ENCODE data around the gene FYN. TPM values are rescaled to one million over a fixed set of nuclear protein-coding genes. Genes with fewer than 3 reads are reported as not detected.

The FYN gene
- polyA plus RNA-seq, 4 donors: 17.9 to 33.8 (median 24.8) TPM

- no peaks in the 10 kb centered on the region for H3K36me3 ChIP-seq (ENCODE audit: control insufficient read depth in 3 of 3, insufficient read depth in 2 of 3, low read depth in 1 of 3, low read length in 3 of 3)
- FAIRE-seq (no peak), DNase-seq (no peak)
- no peaks in the 10 kb centered on the region for H3K27me3 ChIP-seq (ENCODE audit: control insufficient read depth in 3 of 3, insufficient read depth in 3 of 3, low read length in 3 of 3)
- peak overlapping the region in 1 of 3 donors; percentile 19 for H3K27ac ChIP-seq (ENCODE audit: low read depth in 1 of 3, low read length in 2 of 3)
- H3K4me1 ChIP-seq (ENCODE audit: control insufficient read depth in 3 of 3, insufficient read depth in 2 of 3, low read depth in 1 of 3, low read length in 2 of 3): no peaks in the 10 kb centered on the region
- no peak overlapping the region for H3K4me3 ChIP-seq (ENCODE audit: low read depth in 1 of 3, low read length in 3 of 3)
- 33 to 62% (median 60%) methylated on average over 1 of the region's 1 CpG for WGBS, 3 donors
- H3K9me3 ChIP-seq (ENCODE audit: control insufficient read depth in 2 of 2, insufficient read depth in 1 of 2, low read depth in 1 of 2, low read length in 1 of 2): no peaks in the 10 kb centered on the region
These were observed 127.6 kb downstream of the FYN start for GRCh38 chr6:111745636-111746035.

GRCh38 chr6:111745186-111745585 is 128.1 kb downstream of the FYN start:
- Histone ChIP-seq H3K36me3 (ENCODE audit: control insufficient read depth in 3 of 3, insufficient read depth in 2 of 3, low read depth in 1 of 3, low read length in 3 of 3) (no peaks in the 10 kb centered on the region), H3K27me3 (ENCODE audit: control insufficient read depth in 3 of 3, insufficient read depth in 3 of 3, low read length in 3 of 3) (no peaks in the 10 kb centered on the region), H3K4me1 (ENCODE audit: control insufficient read depth in 3 of 3, insufficient read depth in 2 of 3, low read depth in 1 of 3, low read length in 2 of 3) (no peaks in the 10 kb centered on the region), H3K4me3 (ENCODE audit: low read depth in 1 of 3, low read length in 3 of 3) (no peak overlapping the region), H3K27ac (ENCODE audit: low read depth in 1 of 3, low read length in 2 of 3) (no peak overlapping the region), H3K9me3 (ENCODE audit: control insufficient read depth in 2 of 2, insufficient read depth in 1 of 2, low read depth in 1 of 2, low read length in 1 of 2) (no peaks in the 10 kb centered on the region)
- DNase-seq (no peak), FAIRE-seq (no peak)
- WGBS, 3 donors: 93 to 96% (median 96%) methylated on average over 4 of the region's 4 CpGs

GRCh38 chr6:111743862-111744692 is 129.2 kb downstream of the FYN start:
- Histone ChIP-seq H3K27me3 (ENCODE audit: control insufficient read depth in 3 of 3, insufficient read depth in 3 of 3, low read length in 3 of 3) (no peaks in the 10 kb centered on the region), H3K9me3 (ENCODE audit: control insufficient read depth in 2 of 2, insufficient read depth in 1 of 2, low read depth in 1 of 2, low read length in 1 of 2) (no peaks in the 10 kb centered on the region), H3K36me3 (ENCODE audit: control insufficient read depth in 3 of 3, insufficient read depth in 2 of 3, low read depth in 1 of 3, low read length in 3 of 3) (no peaks in the 10 kb centered on the region), H3K27ac (ENCODE audit: low read depth in 1 of 3, low read length in 2 of 3) (peak overlapping the region in 2 of 3 donors; percentile 31 to 33), H3K4me3 (ENCODE audit: low read depth in 1 of 3, low read length in 3 of 3) (no peak overlapping the region), H3K4me1 (ENCODE audit: control insufficient read depth in 3 of 3, insufficient read depth in 2 of 3, low read depth in 1 of 3, low read length in 2 of 3) (no peaks in the 10 kb centered on the region)
- 61 to 79% (median 74%) methylated on average over 8 of the region's 8 CpGs for WGBS, 3 donors
- DNase-seq (no peak), FAIRE-seq (no peak)

- Histone ChIP-seq H3K4me3 (ENCODE audit: low read depth in 1 of 3, low read length in 3 of 3) (no peak overlapping the region), H3K36me3 (ENCODE audit: control insufficient read depth in 3 of 3, insufficient read depth in 2 of 3, low read depth in 1 of 3, low read length in 3 of 3) (no peaks in the 10 kb centered on the region), H3K4me1 (ENCODE audit: control insufficient read depth in 3 of 3, insufficient read depth in 2 of 3, low read depth in 1 of 3, low read length in 2 of 3) (no peaks in the 10 kb centered on the region), H3K27ac (ENCODE audit: low read depth in 1 of 3, low read length in 2 of 3) (peak overlapping the region in 1 of 3 donors; percentile 7), H3K9me3 (ENCODE audit: control insufficient read depth in 2 of 2, insufficient read depth in 1 of 2, low read depth in 1 of 2, low read length in 1 of 2) (no peaks in the 10 kb centered on the region), H3K27me3 (ENCODE audit: control insufficient read depth in 3 of 3, insufficient read depth in 3 of 3, low read length in 3 of 3) (no peaks in the 10 kb centered on the region)
- 70 to 88% (median 85%) methylated on average over 5 of the region's 5 CpGs for WGBS, 3 donors
- no peak for FAIRE-seq
- no peak for DNase-seq
These were observed 129.9 kb downstream of the FYN start for GRCh38 chr6:111743360-111743759.

- H3K4me1 ChIP-seq (ENCODE audit: control insufficient read depth in 3 of 3, insufficient read depth in 2 of 3, low read depth in 1 of 3, low read length in 2 of 3): peaks cover 0 to 3% (median 0%) of the 10 kb centered on the region in 3 donors
- H3K27ac ChIP-seq (ENCODE audit: low read depth in 1 of 3, low read length in 2 of 3): no peak overlapping the region
- 76 to 87% (median 85%) methylated on average over 5 of the region's 5 CpGs for WGBS, 3 donors
- H3K9me3 ChIP-seq (ENCODE audit: control insufficient read depth in 2 of 2, insufficient read depth in 1 of 2, low read depth in 1 of 2, low read length in 1 of 2): no peaks in the 10 kb centered on the region
- no peaks in the 10 kb centered on the region for H3K27me3 ChIP-seq (ENCODE audit: control insufficient read depth in 3 of 3, insufficient read depth in 3 of 3, low read length in 3 of 3)
- FAIRE-seq (no peak), DNase-seq (no peak)
- H3K4me3 ChIP-seq (ENCODE audit: low read depth in 1 of 3, low read length in 3 of 3): no peak overlapping the region
- H3K36me3 ChIP-seq (ENCODE audit: control insufficient read depth in 3 of 3, insufficient read depth in 2 of 3, low read depth in 1 of 3, low read length in 3 of 3): peaks cover 0 to 2% (median 0%) of the 10 kb centered on the region in 3 donors
These were observed 131.9 kb downstream of the FYN start for GRCh38 chr6:111741177-111741952.

- H3K9me3 ChIP-seq (ENCODE audit: control insufficient read depth in 2 of 2, insufficient read depth in 1 of 2, low read depth in 1 of 2, low read length in 1 of 2): no peaks in the 10 kb centered on the region
- DNase-seq (no peak), FAIRE-seq (no peak)
- H3K27me3 ChIP-seq (ENCODE audit: control insufficient read depth in 3 of 3, insufficient read depth in 3 of 3, low read length in 3 of 3): no peaks in the 10 kb centered on the region
- H3K27ac ChIP-seq (ENCODE audit: low read depth in 1 of 3, low read length in 2 of 3): no peak overlapping the region
- H3K36me3 ChIP-seq (ENCODE audit: control insufficient read depth in 3 of 3, insufficient read depth in 2 of 3, low read depth in 1 of 3, low read length in 3 of 3): peaks cover 0 to 2% (median 0%) of the 10 kb centered on the region in 3 donors
- 98 to 100% (median 100%) methylated on average over 1 of the region's 1 CpG for WGBS, 3 donors
- H3K4me1 ChIP-seq (ENCODE audit: control insufficient read depth in 3 of 3, insufficient read depth in 2 of 3, low read depth in 1 of 3, low read length in 2 of 3): peaks cover 0 to 3% (median 0%) of the 10 kb centered on the region in 3 donors
- H3K4me3 ChIP-seq (ENCODE audit: low read depth in 1 of 3, low read length in 3 of 3): no peak overlapping the region
These were observed 132.7 kb downstream of the FYN start for GRCh38 chr6:111740506-111740905.

- peaks cover 0 to 3% (median 0%) of the 10 kb centered on the region in 3 donors for H3K4me1 ChIP-seq (ENCODE audit: control insufficient read depth in 3 of 3, insufficient read depth in 2 of 3, low read depth in 1 of 3, low read length in 2 of 3)
- H3K36me3 ChIP-seq (ENCODE audit: control insufficient read depth in 3 of 3, insufficient read depth in 2 of 3, low read depth in 1 of 3, low read length in 3 of 3): peaks cover 0 to 2% (median 0%) of the 10 kb centered on the region in 3 donors
- H3K27ac ChIP-seq (ENCODE audit: low read depth in 1 of 3, low read length in 2 of 3): no peak overlapping the region
- H3K4me3 ChIP-seq (ENCODE audit: low read depth in 1 of 3, low read length in 3 of 3): no peak overlapping the region
- H3K27me3 ChIP-seq (ENCODE audit: control insufficient read depth in 3 of 3, insufficient read depth in 3 of 3, low read length in 3 of 3): no peaks in the 10 kb centered on the region
- FAIRE-seq: no peak
- no peak for DNase-seq
- 74 to 77% (median 75%) methylated on average over 4 of the region's 4 CpGs for WGBS, 3 donors
- H3K9me3 ChIP-seq (ENCODE audit: control insufficient read depth in 2 of 2, insufficient read depth in 1 of 2, low read depth in 1 of 2, low read length in 1 of 2): no peaks in the 10 kb centered on the region
These were observed 134.0 kb downstream of the FYN start for GRCh38 chr6:111739257-111739696.

GRCh38 chr6:111738631-111739030 is 134.6 kb downstream of the FYN start:
- DNase-seq: no peak
- Histone ChIP-seq H3K27ac (ENCODE audit: low read depth in 1 of 3, low read length in 2 of 3) (no peak overlapping the region), H3K9me3 (ENCODE audit: control insufficient read depth in 2 of 2, insufficient read depth in 1 of 2, low read depth in 1 of 2, low read length in 1 of 2) (no peaks in the 10 kb centered on the region), H3K27me3 (ENCODE audit: control insufficient read depth in 3 of 3, insufficient read depth in 3 of 3, low read length in 3 of 3) (no peaks in the 10 kb centered on the region), H3K4me3 (ENCODE audit: low read depth in 1 of 3, low read length in 3 of 3) (no peak overlapping the region), H3K4me1 (ENCODE audit: control insufficient read depth in 3 of 3, insufficient read depth in 2 of 3, low read depth in 1 of 3, low read length in 2 of 3) (peaks cover 0 to 3% (median 0%) of the 10 kb centered on the region in 3 donors), H3K36me3 (ENCODE audit: control insufficient read depth in 3 of 3, insufficient read depth in 2 of 3, low read depth in 1 of 3, low read length in 3 of 3) (peaks cover 0 to 2% (median 0%) of the 10 kb centered on the region in 3 donors)
- FAIRE-seq: no peak
- WGBS, 3 donors: 83 to 94% (median 94%) methylated on average over 2 of the region's 2 CpGs
